Mesenchymal stem cell (in vitro differentiated cells and primary cell): ENCODE measurements around the gene ZNF488.

ENCODE experiments used
- DNase-seq: peaks from one replicate; pipeline ENCODE4 v3.0.0-alpha.2; 2013
- H2AFZ ChIP-seq: one replicate; pipeline ENCODE4 v1.6.1; 2013; ENCODE audit warnings: low read depth, mild to moderate bottlenecking, control low read depth, inconsistent platforms, low read length, moderate library complexity
- H2AK5ac ChIP-seq: 2 replicates; pipeline ENCODE4 v1.6.1; 2013; ENCODE audit warnings: low read length, moderate library complexity, mild to moderate bottlenecking, inconsistent platforms; ENCODE audit not compliant: severe bottlenecking
- H2BK120ac ChIP-seq: one replicate; pipeline ENCODE4 v1.6.1; 2013; ENCODE audit warnings: low read depth, mild to moderate bottlenecking, inconsistent platforms, low read length, moderate library complexity
- H2BK12ac ChIP-seq, 2 experiments: one replicate each; pipeline ENCODE4 v1.6.1; 2013; ENCODE audit warnings: inconsistent platforms in 2 of 2, low read length in 2 of 2, mild to moderate bottlenecking in 2 of 2, moderate library complexity in 2 of 2, control low read depth in 1 of 2
- H2BK15ac ChIP-seq: one replicate; pipeline ENCODE4 v1.6.1; 2013; ENCODE audit warnings: mild to moderate bottlenecking, low read depth, inconsistent platforms; ENCODE audit not compliant: poor library complexity, severe bottlenecking
- H2BK5ac ChIP-seq: 2 replicates; pipeline ENCODE4 v1.6.1; 2013; ENCODE audit warnings: low read depth, mild to moderate bottlenecking, low read length, control low read depth, inconsistent platforms; ENCODE audit not compliant: poor library complexity, severe bottlenecking
- H3K14ac ChIP-seq, 2 experiments: one replicate each; pipeline ENCODE4 v1.6.1; 2013; ENCODE audit warnings: inconsistent platforms in 2 of 2, low read length in 2 of 2, control low read depth in 1 of 2, mild to moderate bottlenecking in 1 of 2, moderate library complexity in 1 of 2
- H3K18ac ChIP-seq, 2 experiments: one replicate each; pipeline ENCODE4 v1.6.1; 2013; ENCODE audit warnings: inconsistent platforms in 2 of 2, low read length in 2 of 2, control low read depth in 1 of 2, low read depth in 1 of 2, mild to moderate bottlenecking in 1 of 2
- H3K23ac ChIP-seq, 2 experiments: one replicate each; pipeline ENCODE4 v1.6.1; 2013; ENCODE audit warnings: inconsistent platforms in 2 of 2, low read length in 2 of 2, mild to moderate bottlenecking in 2 of 2, moderate library complexity in 2 of 2, control low read depth in 1 of 2
- H3K27ac ChIP-seq: 2 replicates; pipeline ENCODE4 v1.5.1; 2013; ENCODE audit warnings: mild to moderate bottlenecking, moderate library complexity, low read length, control low read depth, inconsistent platforms; ENCODE audit not compliant: poor library complexity, severe bottlenecking
- H3K27me3 ChIP-seq, 2 experiments: 2 replicates each; pipeline versions ENCODE4 v1.6.1 to v1.7.0; 2013; ENCODE audit warnings: low read length in 2 of 2, mild to moderate bottlenecking in 2 of 2, moderate library complexity in 2 of 2, control low read depth in 1 of 2, inconsistent platforms in 1 of 2; ENCODE audit not compliant: control insufficient read depth in 1 of 2, insufficient read depth in 1 of 2
- H3K36me3 ChIP-seq, 2 experiments: 2 replicates each; pipeline versions ENCODE4 v1.6.1 to v1.7.0; 2013; ENCODE audit warnings: low read length in 2 of 2, control low read depth in 1 of 2, inconsistent platforms in 1 of 2, low read depth in 1 of 2, mild to moderate bottlenecking in 1 of 2; ENCODE audit not compliant: insufficient read depth in 2 of 2, control insufficient read depth in 1 of 2
- H3K4ac ChIP-seq, 2 experiments: one replicate each; pipeline ENCODE4 v1.6.1; 2013; ENCODE audit warnings: inconsistent platforms in 2 of 2, low read length in 2 of 2, mild to moderate bottlenecking in 2 of 2, moderate library complexity in 2 of 2, control low read depth in 1 of 2, low read depth in 1 of 2
- H3K4me1 ChIP-seq: 2 replicates; pipeline ENCODE4 v1.6.1; 2013; ENCODE audit warnings: low read depth, low read length, control low read depth; ENCODE audit not compliant: control insufficient read depth, insufficient read depth
- H3K4me2 ChIP-seq: 2 replicates; pipeline ENCODE4 v1.6.1; 2013; ENCODE audit warnings: low read length, mild to moderate bottlenecking, inconsistent platforms; ENCODE audit not compliant: poor library complexity, severe bottlenecking
- H3K4me3 ChIP-seq, 2 experiments: 2 replicates each; pipeline versions ENCODE4 v1.5.1 to v1.7.0; 2013; ENCODE audit warnings: low read length in 2 of 2, mild to moderate bottlenecking in 2 of 2, control low read depth in 1 of 2, low read depth in 1 of 2; ENCODE audit not compliant: insufficient read depth in 1 of 2
- H3K79me1 ChIP-seq: replicated peaks from 2 replicates; pipeline ENCODE4 v1.6.1; 2013; ENCODE audit warnings: mild to moderate bottlenecking, control low read depth, low read length, inconsistent platforms; ENCODE audit not compliant: poor library complexity, severe bottlenecking
- H3K9ac ChIP-seq: 2 replicates; pipeline ENCODE4 v1.7.0; 2013; ENCODE audit warnings: mild to moderate bottlenecking, low read length, moderate library complexity
- H3K9me3 ChIP-seq: 2 replicates; pipeline ENCODE4 v1.7.0; 2013; ENCODE audit warnings: mild to moderate bottlenecking, low read length; ENCODE audit not compliant: control insufficient read depth
- H4K8ac ChIP-seq: one replicate; pipeline ENCODE4 v1.6.1; 2013; ENCODE audit warnings: inconsistent platforms, mild to moderate bottlenecking, low read length, moderate library complexity
- H4K91ac ChIP-seq: one replicate; pipeline ENCODE4 v1.6.1; 2013; ENCODE audit warnings: mild to moderate bottlenecking, low read length, inconsistent platforms
- WGBS: methylation state at CpG from one replicate; pipeline ENCODE4 v1.1.7; 2013; ENCODE audit warnings: mixed read lengths; 5-methylcytosine and 5-hydroxymethylcytosine counted together

The ZNF488 gene

DNA sequence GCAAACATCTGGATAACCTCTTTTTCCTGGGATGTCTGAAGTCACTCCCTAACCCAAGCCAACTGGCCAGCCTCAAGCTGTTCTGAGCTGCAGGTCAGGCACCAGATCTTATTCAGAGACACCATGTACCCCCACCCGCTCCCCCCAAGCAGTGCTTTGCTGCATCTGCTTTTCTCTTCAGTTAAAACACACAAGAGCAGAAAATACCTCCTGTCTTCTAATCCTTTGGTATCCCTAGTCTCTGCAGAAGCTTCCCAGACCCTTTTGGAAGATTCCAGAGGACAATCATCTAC lies 3.0 kb downstream of the ZNF488 start:
- Histone ChIP-seq H2AK5ac (no peak overlapping the region), H2BK15ac (no peak overlapping the region), H3K4me2 (no peak overlapping the region), H3K14ac (no peak overlapping the region), H3K27ac (no peak overlapping the region), H3K4ac (no peak overlapping the region), H3K27me3 (peaks cover 0 to 70% of the 10 kb centered on the region in 2 experiments), H3K9me3 (no peaks in the 10 kb centered on the region), H3K18ac (no peak overlapping the region), H3K4me3 (no peak overlapping the region), H3K36me3 (no peaks in the 10 kb centered on the region), H2BK12ac (no peak overlapping the region), H4K91ac (no peak overlapping the region), H2AFZ (no peak overlapping the region), H2BK5ac (no peak overlapping the region), H4K8ac (no peak overlapping the region), H3K79me1 (no peaks in the 10 kb centered on the region), H3K9ac (no peak overlapping the region), H3K4me1 (peaks cover 2% of the 10 kb centered on the region), H2BK120ac (no peak overlapping the region), H3K23ac (no peak overlapping the region)
- DNase-seq = no peak
- WGBS = 100% methylated on average over 1 of the region's 1 CpG

DNA sequence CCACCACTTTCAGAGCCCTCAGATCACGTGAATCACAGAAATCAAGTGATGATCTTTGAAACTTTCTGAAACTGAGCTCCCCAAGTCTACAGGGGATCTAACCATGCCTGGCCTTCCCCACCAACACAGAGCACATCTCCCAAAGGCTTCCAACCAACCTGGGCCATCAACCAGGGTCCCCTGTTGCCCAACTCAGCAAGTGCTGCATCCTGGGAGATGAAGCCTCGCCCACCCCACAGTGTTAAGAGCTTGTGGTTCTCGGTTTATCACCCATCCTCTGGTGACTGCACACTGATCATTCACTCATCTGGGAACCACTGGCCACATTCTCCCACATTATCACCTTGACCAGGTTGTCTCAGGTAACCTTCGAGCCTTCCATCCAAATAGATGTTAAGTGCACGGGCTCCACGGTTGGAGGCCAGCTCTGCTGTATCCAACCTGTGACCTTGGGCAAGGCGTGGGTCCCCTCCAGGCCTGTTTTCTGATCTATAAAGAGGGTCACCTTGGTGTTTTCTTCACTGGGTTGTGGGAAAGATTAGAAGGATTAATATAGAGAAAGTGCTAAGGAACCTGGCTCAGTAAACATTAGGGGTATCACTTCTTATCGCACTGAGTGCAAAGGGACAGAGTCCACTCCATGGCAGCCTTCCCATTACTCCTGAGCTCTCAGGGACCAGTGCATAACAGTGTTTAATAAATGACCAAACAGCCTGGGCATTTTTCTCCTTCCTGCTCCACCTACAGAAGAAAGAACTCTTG lies 3.6 kb downstream of the ZNF488 start:
- Histone ChIP-seq H2BK5ac (no peak overlapping the region), H2BK120ac (no peak overlapping the region), H3K18ac (no peak overlapping the region), H3K23ac (no peak overlapping the region), H4K91ac (no peak overlapping the region), H3K27ac (no peak overlapping the region), H3K9ac (no peak overlapping the region), H2BK12ac (no peak overlapping the region), H3K4me1 (peaks cover 2% of the 10 kb centered on the region), H2AFZ (no peak overlapping the region), H2BK15ac (no peak overlapping the region), H3K4me3 (no peak overlapping the region), H3K27me3 (peaks cover 0 to 75% of the 10 kb centered on the region in 2 experiments), H3K4ac (no peak overlapping the region), H3K4me2 (no peak overlapping the region), H4K8ac (no peak overlapping the region), H2AK5ac (no peak overlapping the region), H3K36me3 (no peaks in the 10 kb centered on the region), H3K14ac (no peak overlapping the region), H3K79me1 (no peaks in the 10 kb centered on the region), H3K9me3 (no peaks in the 10 kb centered on the region)
- WGBS = 74% methylated on average over 8 of the region's 8 CpGs
- DNase-seq = no peak

DNA sequence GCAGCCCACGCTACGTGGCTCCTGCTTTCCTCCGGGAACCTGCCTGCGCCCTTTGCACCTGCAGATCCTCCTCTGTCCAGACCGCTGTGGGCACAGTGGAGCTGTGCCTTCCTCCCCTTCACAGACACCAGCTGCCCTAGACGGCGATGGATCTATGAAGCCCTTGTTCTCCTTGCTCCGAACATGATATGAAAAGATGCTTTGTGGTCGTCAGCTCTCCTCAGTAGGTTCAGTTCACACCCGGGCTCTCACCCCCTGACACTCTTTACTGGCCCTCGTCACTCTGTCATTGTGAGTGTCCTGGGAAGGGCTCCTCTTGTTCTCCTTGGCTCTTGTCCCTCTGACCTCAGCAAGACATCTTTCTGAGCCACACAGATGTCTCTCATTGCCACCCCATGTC lies 4.2 kb downstream of the ZNF488 start:
- no peak overlapping the region for H2BK5ac ChIP-seq
- H3K4ac ChIP-seq = no peak overlapping the region
- H3K4me3 ChIP-seq = no peak overlapping the region
- no peak overlapping the region for H4K91ac ChIP-seq
- WGBS = 72% methylated on average over 11 of the region's 11 CpGs
- no peak overlapping the region for H2AK5ac ChIP-seq
- H3K9ac ChIP-seq = no peak overlapping the region
- no peak overlapping the region for H3K18ac ChIP-seq
- no peak overlapping the region for H3K23ac ChIP-seq
- no peaks in the 10 kb centered on the region for H3K9me3 ChIP-seq
- DNase-seq = no peak
- H3K4me1 ChIP-seq = peaks cover 3% of the 10 kb centered on the region
- no peak overlapping the region for H3K4me2 ChIP-seq
- peaks cover 0 to 76% of the 10 kb centered on the region in 2 experiments for H3K27me3 ChIP-seq
- no peaks in the 10 kb centered on the region for H3K79me1 ChIP-seq
- no peak overlapping the region for H4K8ac ChIP-seq
- H2BK15ac ChIP-seq = no peak overlapping the region
- no peaks in the 10 kb centered on the region for H3K36me3 ChIP-seq
- no peak overlapping the region for H2AFZ ChIP-seq
- H2BK120ac ChIP-seq = no peak overlapping the region
- H3K27ac ChIP-seq = no peak overlapping the region
- H3K14ac ChIP-seq = no peak overlapping the region
- H2BK12ac ChIP-seq = no peak overlapping the region

DNA sequence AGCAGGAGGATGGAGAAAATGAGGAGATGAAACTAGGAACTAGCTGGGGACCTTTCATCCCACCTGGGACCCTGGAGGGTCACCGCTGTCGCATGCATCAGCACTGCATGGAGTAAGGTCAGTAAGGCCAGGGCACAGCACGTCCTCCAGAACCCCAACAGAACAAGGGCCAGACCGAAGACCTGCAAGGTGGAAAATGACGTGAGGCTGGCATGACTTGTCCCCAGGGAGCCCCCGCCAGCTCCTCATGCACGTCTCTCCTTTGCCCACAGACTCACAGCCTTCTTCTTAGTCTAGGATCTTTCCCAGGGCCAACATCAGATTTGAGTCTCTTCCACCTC lies 4.7 kb downstream of the ZNF488 start:
- Histone ChIP-seq H2AK5ac (no peak overlapping the region), H4K8ac (no peak overlapping the region), H3K79me1 (no peaks in the 10 kb centered on the region), H3K4me2 (no peak overlapping the region), H3K27ac (no peak overlapping the region), H3K36me3 (no peaks in the 10 kb centered on the region), H3K18ac (no peak overlapping the region), H2BK12ac (no peak overlapping the region), H3K9ac (no peak overlapping the region), H2BK15ac (peak overlapping the region; percentile 16), H3K4me1 (peaks cover 3% of the 10 kb centered on the region), H2BK120ac (no peak overlapping the region), H3K4ac (no peak overlapping the region), H3K9me3 (no peaks in the 10 kb centered on the region), H3K14ac (no peak overlapping the region), H3K23ac (no peak overlapping the region), H2BK5ac (no peak overlapping the region), H3K27me3 (peaks cover 0 to 76% of the 10 kb centered on the region in 2 experiments), H3K4me3 (no peak overlapping the region), H4K91ac (no peak overlapping the region), H2AFZ (no peak overlapping the region)
- WGBS = 83% methylated on average over 7 of the region's 7 CpGs
- DNase-seq = no peak
